Superior temporal gyrus (tissue), 1 donor: ENCODE data around the gene TRAFD1.
"Not testable (repeated sequence)": the region's sequence is repeated elsewhere in the genome, so short reads cannot be mapped to it uniquely, and the experiment has no call there.

ENCODE experiments used
- DNase-seq: peaks from one replicate; pipeline ENCODE4 v3.0.0-alpha.2; 2016; ENCODE audit errors: extremely low spot score

The TRAFD1 gene

DNA sequence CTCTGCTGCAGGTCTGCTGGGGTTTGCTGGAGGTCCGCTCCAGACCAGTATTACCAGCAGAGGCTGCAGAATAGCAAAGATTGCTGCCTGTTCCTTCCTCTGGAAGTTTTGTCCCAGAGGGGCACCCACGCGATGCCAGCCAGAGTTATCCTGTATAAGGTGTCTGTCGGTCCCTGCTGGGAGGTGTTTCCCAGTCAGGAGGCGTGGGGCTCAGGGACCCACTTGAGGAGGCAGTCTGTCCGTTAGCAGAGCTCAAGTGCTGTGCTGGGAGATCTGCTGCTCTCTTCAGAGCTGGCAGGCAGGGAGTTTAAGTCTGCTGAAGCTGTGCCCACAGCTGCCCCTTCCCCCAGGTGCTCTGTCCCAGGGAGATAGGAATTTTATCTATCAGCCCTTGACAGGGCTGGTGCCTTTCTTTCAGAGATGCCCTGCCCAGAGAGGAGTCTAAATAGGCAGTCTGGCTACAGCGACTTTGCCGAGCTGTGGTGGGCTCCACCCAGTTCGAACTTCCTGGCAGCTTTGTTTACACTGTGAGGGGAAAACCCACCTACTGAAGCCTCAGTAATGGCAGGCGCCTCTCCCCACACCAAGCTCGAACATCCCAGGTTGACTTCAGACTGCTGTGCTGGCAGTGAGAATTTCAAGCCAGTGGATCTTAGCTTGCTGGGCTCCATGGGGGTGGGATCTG lies 33.2 kb downstream of the TRAFD1 start:
- not testable (repeated sequence) for DNase-seq

DNA sequence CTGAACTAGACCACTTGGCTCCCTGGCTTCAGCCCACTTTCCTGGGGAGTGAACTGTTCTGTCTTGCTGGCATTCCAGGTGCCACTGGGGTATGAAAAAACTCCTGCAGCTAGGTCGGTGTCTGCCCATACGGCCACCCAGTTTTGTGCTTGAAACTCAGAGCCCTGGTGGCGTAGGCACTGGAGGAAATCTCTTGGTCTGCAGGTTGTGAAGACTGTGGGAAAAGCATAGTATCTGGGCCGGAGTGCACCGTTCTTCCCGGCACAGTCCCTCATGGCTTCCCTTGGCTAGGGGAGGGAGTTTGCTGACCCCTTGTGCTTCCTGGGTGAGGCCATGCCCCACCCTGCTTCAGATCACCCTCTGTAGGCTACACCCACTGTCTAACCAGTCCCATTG lies 33.8 kb downstream of the TRAFD1 start:
- DNase-seq, result no peak

DNA sequence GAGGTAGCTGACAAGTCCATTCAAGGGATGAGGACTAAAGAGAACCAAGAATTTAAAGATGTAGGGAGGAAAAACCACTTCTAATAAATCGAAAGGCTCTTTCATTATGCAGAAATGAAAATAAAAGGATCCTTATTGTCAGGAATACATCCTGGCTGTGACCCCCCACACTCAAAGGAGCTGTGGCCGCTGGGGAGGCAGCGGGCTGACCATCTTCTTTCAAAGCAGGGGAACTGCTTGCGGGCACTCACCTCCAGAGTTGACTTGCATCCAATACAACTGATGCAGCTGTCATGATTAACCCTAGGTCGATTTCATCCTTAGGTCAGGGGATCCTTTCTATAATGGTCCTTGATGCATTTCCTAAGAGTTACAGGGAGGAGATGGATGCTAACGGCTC lies 35.3 kb downstream of the TRAFD1 start:
- no peak for DNase-seq

DNA sequence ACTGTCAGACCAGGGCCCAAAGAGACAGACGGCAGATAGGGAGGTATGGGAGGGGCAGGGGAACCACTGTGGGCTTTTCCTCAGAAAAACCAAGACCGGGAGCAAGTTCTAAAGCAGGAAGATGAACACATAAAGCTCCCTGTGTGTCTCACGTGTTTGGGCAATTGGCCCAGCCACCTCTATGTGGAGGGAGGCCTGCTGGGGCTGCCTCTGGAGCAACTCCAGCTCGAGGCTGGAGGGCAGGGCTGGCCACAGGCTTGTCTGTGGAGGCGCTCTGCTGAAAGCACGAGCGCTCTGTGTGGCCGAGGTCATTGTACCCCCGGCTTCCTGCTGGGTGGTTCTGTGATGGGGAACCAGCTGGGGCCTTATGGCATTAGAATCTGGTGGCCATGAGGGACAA lies 36.4 kb downstream of the TRAFD1 start:
- DNase-seq, result no peak

DNA sequence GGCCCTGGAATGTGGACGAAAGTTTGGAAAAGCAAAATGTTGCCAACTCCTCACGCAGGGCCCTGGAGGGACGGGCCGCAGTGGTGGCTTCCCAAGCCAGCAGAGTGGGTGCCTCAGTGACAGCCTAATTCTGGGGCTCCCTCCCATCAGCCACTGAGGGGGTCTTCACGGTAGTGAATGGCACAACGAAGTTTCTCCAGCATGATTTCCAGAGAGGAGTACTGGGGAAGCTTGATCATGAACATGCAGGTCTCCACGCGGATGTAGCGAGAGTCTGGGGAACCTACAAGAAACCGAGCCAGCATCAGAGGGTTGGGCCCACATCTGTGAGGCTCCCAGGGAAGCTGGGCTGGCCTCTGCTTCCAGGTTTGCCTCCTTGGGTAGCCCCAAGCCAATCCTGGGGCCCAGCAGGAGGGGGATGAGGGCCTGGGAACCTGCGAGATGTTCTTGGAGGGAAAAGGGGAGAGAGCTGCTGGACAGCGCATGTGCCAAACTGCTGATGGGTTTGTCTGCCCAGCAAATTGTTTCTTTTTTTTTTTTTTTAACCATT lies 37.0 kb downstream of the TRAFD1 start:
- DNase-seq, result no peak

DNA sequence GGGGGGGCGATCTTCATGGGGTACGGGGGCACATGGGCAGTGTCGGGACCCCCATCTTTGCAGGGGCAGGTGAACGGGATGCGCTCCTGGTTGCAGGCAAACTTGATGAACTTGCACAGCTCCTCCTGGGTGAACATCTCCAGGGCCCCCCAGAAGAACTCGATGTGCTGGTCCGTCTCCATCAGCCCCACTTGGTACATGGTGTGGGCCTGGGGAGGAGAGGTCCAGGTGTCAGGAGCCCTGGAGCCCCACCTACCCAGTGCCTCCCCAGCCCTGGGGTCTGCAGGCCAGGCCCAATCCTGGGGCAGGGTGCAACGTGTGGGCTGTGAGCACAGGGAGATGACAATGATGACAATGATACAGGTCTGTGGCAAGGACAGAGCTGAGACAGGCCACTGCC lies 37.7 kb downstream of the TRAFD1 start:
- DNase-seq, result no peak

DNA sequence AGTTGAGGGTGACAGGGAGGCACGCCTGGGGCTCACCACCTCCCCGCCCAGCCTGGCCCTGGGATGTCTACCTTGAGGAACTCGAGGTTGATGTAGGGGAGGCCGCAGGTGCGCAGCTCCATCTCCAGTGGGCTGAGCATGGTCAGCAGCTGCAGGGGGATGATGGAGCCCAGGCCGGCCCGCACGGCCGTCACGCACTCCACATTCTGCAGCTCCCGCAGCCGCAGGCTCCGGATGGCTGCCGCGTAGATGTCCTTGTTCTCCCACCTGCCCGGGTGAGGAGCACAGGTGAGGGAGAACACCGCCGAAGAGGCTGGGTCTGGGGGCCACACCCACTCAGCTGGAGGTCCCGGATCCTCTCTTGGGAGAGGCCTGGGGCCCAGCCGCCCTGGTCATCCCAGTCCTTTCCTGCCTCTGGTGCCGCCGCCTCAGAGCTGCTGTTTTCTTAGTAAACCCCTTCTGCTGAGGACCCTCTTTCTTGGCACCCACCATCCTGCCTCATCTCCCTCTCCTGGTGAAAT lies 38.2 kb downstream of the TRAFD1 start:
- no peak for DNase-seq

DNA sequence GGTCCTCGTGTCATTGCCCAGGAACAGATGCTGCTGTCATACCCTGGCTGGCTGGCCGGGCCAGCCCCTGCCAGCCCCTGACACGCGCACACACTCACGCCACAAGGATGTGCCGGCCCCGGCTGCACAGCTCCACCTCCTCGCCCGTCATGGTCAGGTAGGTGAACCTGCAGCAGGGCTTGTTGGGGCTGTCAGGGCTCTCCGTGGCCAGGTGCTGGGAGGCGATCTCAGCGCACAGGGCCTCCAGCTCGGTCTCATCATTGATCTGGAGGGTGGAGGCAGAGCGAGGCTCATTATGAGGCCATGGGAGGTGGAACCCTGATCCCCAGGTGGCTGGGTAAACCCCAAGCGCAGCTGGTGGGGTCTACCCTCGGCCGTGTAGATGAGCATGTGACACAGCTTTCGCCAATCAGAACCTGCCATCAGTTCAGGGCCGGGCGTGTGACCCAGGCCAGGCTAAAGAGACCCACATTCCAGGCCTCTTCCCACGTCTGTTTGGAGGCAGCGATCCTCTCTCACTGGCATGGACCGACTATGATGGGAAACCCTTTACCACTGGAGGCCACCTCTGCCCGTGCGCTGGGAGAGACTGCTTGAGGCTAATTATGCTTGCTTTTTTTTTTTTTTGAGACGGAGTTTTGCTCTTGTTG lies 38.8 kb downstream of the TRAFD1 start:
- DNase-seq, result no peak

DNA sequence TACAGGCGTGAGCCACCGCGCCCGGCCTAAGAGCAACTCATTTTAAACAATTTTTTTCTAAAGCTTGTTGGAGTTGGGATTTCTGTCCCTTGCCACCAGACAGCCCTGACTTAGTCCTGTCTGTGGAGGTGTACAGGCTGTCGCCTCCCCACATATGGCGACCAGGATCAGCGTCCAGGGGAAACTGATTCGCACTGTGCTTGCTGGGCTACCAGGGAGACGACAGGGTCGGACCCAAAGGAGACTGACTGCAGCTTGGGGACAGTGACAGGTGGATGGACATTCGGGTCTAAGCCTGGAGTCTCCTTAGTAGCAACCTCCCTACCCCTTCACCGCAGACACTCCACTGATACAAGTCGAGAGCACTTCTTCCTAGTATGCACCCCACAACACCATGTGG lies 40.3 kb downstream of the TRAFD1 start:
- no peak for DNase-seq

DNA sequence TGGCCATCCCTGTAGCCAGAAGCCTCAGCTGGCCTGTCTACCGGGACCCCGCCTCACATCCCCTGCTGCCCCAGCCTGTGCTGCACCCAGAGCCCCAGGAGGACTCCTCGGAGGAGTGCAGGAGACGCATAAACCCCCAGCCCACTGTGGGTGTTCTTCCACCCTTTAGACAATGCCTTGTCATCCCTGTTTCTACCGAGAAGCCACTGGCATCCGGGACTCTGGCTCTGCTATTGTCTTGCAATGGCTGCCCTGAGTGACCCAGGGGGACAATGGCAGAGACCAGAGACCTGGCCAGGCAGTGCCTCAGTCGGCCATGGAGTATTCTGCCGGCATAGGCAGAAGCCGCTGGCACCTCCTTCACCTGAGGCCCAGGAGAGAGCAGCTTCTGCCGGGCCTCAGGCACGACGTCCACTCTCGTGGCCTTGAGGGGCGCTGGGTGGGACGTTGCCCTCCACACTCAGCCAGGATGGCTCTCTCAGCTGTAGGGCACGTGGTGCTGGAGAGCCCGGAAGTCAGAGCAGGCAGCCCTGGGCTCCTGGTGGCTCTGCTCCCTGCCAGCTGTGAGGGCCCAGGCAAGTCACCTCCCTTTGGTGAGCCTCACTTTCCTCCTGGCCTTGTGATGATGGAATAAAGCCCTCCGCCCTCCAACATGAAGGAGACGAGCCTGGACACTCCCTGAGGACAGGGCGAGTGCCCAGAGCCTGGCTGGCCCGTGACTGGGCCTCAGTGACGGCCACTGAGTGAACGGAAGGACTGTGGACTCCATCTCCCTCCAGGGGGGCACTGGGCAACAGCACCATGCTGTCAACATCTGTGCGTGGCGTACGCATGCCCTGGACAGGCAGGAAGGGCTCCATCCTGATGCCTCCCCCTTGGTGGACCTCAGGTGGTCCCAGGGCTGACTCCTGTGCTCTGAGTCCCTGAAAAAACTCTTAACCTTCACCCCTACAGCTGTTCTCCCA lies 41.0 kb downstream of the TRAFD1 start:
- DNase-seq, result no peak

DNA sequence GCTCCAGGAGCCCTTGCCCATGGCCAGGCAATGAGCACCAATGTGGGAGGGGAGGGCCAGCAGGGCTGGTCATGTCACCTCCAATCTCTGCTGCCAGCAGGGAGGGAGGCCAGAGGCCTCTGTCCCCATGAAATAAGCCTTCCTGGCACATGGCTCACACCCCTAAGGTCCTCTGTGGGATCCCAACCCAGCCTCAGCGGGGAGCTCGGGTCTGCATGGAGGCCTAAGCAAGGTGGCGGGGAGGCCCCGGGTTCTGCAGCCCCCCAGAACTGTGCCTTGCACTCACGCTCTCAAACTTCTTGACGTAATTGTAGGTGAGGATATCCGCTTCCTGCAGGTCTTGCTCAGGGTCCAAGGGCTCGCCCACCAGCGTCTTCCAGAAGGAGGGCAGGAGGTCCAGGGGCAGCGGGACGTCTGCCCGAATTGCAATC lies 41.7 kb downstream of the TRAFD1 start:
- DNase-seq, result no peak

DNA sequence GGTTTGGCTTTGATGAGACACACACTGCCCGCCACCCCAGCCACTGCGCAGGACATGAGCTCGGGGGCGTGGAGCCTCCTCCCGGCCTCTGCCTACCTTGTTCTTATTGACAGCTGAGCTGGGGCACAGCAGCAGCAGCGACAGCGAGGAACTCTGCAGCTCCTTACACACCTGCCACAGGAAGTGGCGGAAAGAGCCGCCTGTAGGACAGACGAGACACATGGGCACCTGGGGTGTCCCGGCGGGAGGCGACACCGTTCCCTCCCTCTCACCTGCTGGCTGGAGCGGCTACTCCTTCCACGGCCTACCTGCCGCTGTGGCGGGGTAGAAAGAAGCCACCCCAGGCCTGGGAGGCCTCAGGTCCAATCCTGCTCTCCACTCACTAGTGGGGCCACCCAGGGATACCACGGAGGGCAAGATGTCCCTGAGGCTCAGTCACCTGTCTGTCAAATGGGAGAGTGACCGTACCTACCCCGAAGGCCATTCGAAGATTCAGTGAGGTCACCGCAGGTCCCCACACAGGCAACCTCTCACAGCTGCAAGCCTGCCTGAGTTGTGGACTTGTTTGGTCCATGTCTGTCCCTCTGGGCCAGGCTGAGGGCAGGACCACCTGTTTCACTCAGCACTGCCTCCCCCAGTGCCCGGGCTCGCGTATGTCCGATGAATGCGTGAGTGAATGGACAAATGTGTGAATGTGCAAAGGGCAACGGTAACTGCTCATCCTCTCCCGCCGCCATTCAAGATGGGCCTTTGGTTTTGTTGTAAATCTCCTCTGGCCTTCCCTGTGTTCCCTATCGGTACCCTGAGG lies 42.6 kb downstream of the TRAFD1 start:
- DNase-seq, result no peak

DNA sequence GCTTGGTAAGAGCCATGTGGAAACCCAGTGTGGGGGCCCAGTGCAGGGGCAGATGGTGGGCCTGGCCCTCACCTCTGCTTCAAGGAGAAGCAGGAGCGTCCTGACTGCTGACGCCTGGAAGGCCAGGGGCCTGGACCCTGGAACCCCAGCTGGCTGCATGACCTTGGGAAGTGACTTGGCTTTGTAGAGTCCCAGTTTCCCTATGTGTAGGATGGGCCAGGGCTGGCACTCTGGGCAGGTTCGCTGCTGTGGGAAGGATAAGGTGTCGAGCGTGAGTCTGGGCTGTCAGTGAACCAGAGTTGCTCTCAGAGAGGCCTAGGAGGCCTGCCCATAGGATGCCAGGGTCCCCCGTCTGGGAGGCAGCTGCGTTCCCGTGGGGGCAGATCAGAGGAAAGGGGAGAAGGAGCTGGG lies 43.2 kb downstream of the TRAFD1 start:
- DNase-seq, result no peak

DNA sequence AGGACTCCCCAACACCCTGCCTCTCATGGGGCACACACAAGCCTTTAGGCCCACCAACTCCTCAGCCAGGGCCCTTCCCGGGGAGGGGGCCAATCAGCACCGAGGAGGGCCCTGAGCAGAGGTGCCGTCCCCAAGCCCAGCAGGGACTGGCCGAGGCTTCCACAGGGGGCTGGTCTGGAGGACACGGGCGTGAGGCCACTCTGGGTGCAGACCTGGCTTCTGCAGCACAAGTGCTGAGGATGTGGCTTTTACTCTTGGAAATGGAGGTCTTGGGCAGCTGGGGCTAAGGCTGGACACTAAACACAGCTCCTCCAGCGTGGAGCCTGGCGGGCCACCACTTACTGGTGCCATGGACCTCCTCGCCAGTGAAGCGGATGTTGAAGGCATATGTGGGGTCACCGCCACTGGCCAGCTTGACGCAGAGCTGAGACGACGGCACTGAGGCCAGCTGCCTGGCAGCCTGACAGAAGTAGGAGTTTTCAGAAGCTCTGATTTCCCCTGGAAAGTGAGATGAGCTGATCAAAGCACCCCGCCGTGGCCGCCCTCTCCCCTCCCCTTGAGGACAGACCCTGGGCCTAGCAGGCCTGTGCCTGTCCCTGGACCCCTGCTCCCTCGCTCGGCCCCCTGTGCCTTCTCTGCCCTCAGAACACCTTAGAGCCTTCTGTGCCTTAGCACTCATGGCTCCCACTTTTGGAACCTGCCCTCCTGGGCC lies 44.0 kb downstream of the TRAFD1 start:
- no peak for DNase-seq

DNA sequence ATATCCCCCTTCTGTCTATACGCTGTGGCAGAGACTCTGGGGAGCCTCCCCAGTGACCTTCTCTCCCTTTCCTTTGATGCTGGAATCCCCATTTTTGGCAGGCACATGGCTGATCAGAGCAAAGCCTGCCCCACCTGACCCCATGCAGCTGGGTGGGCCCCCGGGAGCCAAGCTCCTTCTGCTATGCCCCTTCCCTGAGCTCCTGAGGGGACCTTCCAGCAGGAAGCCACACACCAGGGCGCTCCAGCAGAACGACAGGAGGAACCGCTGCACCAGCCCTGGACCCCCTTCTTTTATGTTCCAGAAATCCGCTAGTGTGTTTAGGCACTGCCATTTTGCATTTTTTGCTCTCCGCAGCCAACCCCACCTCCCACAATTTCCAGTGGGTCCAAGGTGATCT lies 44.6 kb downstream of the TRAFD1 start:
- no peak for DNase-seq

DNA sequence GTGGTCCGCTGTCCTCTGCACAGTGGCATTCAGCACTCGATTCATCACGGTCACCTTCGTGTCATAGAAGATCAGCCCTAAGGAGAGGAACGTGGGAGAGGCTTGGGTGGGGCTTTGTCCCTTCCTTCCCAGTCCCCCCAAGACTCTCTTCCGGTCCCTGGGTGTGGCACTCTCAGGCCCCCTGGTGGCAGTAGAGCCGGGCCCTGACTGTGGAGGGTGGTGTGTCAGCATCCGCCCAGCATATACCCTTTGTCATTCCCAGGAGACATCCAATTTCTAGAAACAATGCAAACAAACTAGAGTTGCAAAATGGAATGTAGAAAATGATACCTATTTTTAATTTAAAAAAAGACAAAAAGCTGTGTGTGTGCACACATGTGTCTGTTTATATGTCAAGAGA lies 45.0 kb downstream of the TRAFD1 start:
- DNase-seq, result no peak

DNA sequence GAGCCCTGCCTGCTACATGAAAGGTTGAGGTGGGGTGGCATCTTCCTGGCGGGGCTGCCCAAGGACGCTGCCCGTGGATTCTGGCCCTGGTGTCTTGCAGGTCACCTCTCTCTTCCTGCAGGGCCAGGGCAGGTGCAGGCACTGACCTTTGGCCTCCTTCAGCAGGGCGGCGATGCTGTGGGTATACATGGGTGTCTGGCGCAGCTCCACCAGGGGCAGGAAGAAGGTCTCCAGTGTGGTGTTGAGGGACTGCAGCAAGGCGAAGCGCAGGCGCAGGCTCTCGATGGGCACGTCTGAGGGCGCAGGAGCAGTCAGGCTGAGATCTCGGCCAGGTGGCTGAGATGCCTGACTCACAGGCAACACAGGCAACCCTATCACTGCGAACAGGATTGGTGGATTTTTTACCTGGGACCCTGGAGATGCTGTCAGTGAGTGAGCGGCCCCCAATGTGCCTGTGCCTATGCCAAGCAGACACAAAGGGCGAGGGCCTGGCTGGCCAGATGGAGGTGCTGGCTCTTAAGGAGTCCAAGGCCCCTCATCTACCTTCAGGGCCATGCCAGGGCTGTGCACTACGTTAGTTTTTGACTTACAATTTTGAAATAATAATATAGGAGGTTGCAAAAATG lies 45.7 kb downstream of the TRAFD1 start:
- DNase-seq, result no peak

DNA sequence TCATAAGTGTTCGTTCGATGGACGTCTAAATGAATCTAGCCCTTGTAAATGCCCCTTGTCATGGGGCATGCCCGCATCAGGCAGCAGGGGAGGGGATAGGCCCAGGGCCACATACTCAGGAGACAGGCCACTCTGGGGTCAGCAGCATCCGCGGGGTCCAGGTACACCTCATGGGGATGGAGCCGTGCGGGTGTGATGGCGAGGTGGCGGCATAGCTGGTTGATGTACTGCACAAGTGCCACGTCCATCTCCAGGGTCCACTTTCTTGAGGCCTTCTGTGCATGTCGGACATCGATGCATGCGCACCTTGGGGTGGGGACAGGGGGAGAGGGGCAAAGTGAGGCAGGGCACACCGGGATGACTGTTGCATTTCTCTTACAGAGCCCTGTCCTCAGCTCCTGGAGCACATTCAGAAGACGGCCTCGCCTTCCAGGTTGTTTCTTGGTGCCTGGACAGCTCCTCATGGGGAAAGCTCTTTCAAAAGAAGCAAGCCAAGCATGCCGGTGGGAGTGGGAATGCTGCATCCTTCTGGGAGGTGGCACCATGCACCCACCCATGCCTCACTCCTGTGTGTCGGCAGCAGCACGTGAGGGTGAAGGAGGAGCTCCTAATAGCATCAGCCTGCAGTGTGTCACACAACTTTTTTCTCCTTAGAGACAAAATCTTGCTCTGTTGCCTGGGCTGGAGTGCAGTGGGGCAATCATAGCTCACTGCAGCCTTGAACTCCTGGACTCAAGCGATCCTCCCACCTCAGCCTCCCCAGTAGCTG lies 47.4 kb downstream of the TRAFD1 start:
- DNase-seq, result no peak
